T-helper 2 cell treated with Interferon-gamma antibody and Interleukin-4, amounts not matched to agents 5 μg/mL and 100 μg/mL, for 36 hours (primary cell): Measurements from ENCODE around the gene USP35.

Source experiments
- DNase-seq: peaks from one replicate; pipeline ENCODE4 v3.0.0; 2021; ENCODE audit warnings: low spot score
- H3K27ac Mint-ChIP-seq: one replicate; pipeline ENCODE4 v1.8.0; 2021; ENCODE audit warnings: mild to moderate bottlenecking, mixed read lengths
- H3K27me3 Mint-ChIP-seq: one replicate; pipeline ENCODE4 v1.8.0; 2021; ENCODE audit warnings: low read depth, mixed read lengths
- H3K36me3 Mint-ChIP-seq: one replicate; pipeline ENCODE4 v1.8.0; 2021; ENCODE audit warnings: low read depth, mixed read lengths
- H3K4me1 Mint-ChIP-seq: one replicate; pipeline ENCODE4 v1.8.0; 2021; ENCODE audit warnings: low read depth, mixed read lengths
- H3K4me3 Mint-ChIP-seq: one replicate; pipeline ENCODE4 v1.8.0; 2022; ENCODE audit warnings: mild to moderate bottlenecking, moderate library complexity, mixed read lengths
- H3K9me3 Mint-ChIP-seq: one replicate; pipeline ENCODE4 v1.8.0; 2021; ENCODE audit warnings: mixed read lengths

USP35 gene

DNA sequence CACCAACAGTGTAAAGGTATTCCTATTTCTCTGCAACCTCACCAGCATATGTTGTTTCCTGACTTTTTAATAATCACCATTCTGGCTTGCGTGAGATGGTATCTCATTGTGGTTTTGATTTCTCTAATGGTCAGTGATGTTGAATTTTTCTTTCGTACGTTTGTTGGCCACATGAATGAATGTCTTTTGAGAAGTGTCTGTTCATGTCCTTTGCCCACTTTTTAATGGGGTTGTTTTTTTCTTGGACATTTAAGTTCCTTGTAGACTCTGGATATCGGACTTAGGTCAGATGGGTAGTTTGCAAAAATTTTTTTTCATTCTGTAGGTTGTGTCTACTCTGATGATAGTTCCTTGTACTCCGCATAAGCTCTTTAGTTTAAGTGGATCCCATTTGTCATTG is 22.8 kb downstream of the USP35 start:
- DNase-seq, result no peak
- no peaks in the 10 kb centered on the region for H3K9me3 Mint-ChIP-seq
- H3K4me1 Mint-ChIP-seq, result peaks cover 7% of the 10 kb centered on the region
- H3K27me3 Mint-ChIP-seq, result no peaks in the 10 kb centered on the region
- H3K36me3 Mint-ChIP-seq, result peaks cover 58% of the 10 kb centered on the region
- no peak overlapping the region for H3K4me3 Mint-ChIP-seq
- H3K27ac Mint-ChIP-seq, result no peak overlapping the region

DNA sequence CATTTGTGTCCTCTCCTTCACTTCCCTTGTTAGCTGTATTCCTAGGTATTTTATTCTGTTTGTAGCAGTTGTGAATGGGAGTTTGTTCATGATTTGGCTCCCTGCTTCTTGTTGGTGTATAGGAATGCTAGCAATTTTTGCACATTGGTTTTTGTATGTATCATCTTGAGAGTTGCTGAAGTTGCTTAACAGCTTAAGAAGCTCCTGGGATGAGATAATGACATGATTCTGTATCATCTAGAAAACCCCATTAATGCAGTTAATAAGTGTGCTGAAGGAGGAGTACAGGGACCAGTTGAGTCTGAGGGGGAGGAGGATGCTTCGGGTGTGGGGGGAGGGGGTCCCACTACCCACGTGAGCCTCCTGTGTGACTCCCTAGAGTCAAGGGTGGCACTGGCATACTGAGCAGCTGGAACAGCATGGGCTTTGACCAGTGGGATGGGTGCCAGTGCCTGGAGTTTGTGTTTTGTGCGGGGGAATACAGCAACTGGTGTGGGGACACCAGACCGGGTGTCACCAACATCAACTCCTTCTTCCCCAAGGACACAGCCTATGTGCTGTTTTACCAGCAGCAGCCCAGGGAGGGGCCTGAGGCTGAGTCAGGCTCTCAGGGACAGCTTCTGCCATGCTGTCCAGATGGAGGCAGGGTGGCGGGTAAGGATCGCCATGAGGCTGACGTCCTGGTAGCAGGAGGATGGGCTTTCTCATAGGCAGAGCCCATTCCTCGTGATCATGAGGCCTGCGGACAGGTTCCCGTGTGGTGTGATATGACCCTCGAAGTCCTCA is 24.1 kb downstream of the USP35 start:
- Mint-ChIP-seq H3K27ac (peak overlapping the region; percentile 4), H3K4me1 (peaks cover 15% of the 10 kb centered on the region), H3K27me3 (no peaks in the 10 kb centered on the region), H3K9me3 (no peaks in the 10 kb centered on the region), H3K36me3 (peaks cover 68% of the 10 kb centered on the region), H3K4me3 (no peak overlapping the region)
- DNase-seq, result no peak

DNA sequence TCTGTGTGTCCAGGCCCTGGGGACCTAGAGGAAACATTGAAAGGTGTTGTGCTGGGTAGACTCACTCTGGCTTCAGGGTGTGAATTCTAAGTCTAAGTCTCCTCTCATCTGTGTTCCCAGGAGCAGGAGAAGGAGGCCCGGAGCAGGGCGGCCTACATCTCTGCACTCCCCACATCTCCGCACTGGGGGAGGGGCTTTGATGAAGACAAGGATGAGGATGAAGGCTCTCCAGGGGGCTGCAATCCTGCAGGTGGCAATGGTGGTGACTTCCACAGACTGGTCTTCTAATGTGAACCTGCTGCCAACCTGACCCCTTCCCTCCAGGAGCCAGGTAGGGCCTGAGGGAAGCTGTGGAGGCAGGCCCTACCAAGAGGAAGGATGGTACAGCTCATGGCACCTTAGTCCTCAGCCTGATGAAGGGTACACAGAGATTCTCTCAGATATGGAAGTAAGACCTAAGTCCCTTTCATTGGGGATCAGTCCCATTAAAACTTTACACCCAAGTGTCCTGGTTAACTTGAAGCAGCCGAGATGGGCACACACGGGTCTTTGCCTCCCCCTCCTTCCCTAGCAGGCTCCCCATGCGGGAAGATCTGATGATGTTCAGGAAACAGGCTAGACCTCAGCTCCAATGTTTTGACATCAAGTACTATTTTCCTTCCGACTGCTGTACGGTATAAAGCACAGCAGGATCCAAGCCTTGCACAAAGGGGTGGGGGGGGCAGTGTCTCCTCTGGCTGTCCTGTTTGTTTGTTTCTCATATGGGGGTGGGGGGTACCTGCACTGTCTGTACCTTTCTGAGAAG is 25.0 kb downstream of the USP35 start:
- Mint-ChIP-seq H3K36me3 (peaks cover 69% of the 10 kb centered on the region), H3K4me3 (no peak overlapping the region), H3K27me3 (no peaks in the 10 kb centered on the region), H3K27ac (peak overlapping the region; percentile 14), H3K9me3 (no peaks in the 10 kb centered on the region), H3K4me1 (peaks cover 15% of the 10 kb centered on the region)
- DNase-seq, result no peak

DNA sequence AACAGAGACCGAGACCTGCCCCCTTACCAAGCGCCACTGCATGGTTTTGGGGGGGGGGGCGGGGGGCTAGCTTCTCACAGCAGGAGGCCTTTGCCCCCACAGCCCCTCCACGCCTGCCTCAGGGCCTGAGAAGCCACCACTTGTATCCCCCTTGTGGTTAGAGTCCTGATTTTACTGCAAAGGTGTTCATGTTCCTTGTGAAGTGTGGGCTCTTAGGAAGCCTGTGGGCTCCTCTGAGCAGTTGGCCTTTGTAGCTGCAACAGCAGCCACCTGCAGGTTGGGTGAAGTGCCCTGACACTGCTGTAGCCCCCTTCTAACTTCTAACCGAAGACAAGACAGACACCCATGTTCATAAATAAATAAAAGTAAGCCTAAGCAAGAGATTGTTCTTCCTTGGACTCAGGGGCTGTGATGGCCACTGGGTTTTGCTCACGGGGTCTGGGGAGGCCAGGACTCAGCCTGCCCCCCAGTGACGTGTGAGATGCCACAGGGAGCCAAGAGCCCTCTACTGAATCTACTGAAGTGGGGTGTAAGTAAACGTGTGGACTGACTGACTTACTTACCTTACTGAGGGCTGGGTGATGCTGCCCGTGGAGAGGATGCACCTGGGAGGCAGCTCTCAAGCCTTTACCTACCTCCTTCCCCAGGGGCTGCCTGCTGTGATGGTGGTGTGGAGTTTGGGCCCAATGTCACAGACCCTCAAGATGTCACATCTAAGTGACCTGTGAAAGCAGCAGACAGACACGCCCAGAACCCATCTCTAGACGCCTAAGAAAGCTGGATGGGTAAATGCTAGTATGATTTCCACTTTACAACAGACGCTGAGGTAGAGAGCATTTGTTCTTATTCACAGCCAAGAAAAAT is 25.8 kb downstream of the USP35 start:
- H3K36me3 Mint-ChIP-seq, result peaks cover 72% of the 10 kb centered on the region
- H3K4me1 Mint-ChIP-seq, result peaks cover 15% of the 10 kb centered on the region
- H3K27me3 Mint-ChIP-seq, result no peaks in the 10 kb centered on the region
- DNase-seq, result no peak
- peak overlapping the region; percentile 49 for H3K27ac Mint-ChIP-seq
- H3K4me3 Mint-ChIP-seq, result no peak overlapping the region
- H3K9me3 Mint-ChIP-seq, result no peaks in the 10 kb centered on the region

DNA sequence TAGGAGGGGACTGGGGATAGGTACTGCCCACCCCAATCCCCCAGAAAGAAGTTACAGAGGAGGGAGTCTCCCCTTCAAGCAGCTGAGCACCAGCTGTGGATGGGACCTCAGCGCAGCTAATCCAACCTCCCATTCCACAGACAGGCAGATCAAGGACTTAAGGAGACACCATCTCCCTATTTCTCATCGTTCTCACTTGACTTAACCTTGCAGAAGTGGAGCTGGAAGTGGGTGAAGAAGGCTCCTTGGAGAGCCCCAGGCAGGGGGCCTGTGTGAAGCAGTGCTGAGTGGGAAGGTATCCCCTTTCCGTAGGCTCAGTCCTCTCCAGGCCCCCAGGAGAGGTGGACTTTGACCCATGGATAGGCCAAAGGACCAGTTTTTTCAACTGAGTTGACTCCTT is 27.3 kb downstream of the USP35 start:
- no peaks in the 10 kb centered on the region for H3K9me3 Mint-ChIP-seq
- peaks cover 75% of the 10 kb centered on the region for H3K36me3 Mint-ChIP-seq
- DNase-seq, result no peak
- no peak overlapping the region for H3K27ac Mint-ChIP-seq
- no peak overlapping the region for H3K4me3 Mint-ChIP-seq
- H3K4me1 Mint-ChIP-seq, result peaks cover 18% of the 10 kb centered on the region
- H3K27me3 Mint-ChIP-seq, result no peaks in the 10 kb centered on the region

DNA sequence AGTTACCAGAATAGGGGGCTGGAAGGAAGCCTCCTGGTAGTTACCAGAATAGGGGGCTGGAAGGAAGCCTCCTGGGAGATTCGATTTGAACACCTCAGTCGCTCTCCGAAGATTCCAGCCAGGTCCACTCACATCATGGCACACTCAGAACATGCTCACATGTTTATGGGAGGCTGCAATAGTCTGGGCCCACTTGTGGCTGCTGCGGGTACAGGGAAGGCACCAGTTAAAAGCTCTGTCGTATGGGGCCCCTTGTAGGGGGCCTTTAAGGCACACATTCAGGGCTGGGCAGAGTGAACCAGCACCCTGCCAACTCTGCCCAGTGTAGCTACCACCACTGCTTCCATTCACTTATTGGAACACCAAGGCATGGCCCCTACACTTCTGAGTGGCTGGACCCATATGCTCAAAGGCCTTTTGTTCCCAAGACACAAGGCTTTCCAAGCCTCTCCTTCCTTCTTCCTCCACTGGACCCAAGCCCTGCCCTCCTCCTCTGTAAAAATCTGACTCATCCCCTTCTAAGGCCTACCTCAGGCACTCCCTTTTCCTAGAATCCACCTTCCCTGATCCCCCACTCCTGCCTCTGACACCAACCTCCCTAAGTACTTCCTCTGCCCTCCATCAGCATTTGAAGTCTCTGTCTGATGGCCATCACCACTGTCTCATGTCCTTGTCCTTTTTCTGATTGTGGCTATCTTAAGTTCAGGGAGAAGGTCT is 28.0 kb downstream of the USP35 start:
- H3K4me1 Mint-ChIP-seq, result peaks cover 24% of the 10 kb centered on the region
- no peak for DNase-seq
- H3K36me3 Mint-ChIP-seq, result peaks cover 75% of the 10 kb centered on the region
- no peaks in the 10 kb centered on the region for H3K9me3 Mint-ChIP-seq
- H3K4me3 Mint-ChIP-seq, result no peak overlapping the region
- H3K27ac Mint-ChIP-seq, result peak overlapping the region; percentile 67
- no peaks in the 10 kb centered on the region for H3K27me3 Mint-ChIP-seq

DNA sequence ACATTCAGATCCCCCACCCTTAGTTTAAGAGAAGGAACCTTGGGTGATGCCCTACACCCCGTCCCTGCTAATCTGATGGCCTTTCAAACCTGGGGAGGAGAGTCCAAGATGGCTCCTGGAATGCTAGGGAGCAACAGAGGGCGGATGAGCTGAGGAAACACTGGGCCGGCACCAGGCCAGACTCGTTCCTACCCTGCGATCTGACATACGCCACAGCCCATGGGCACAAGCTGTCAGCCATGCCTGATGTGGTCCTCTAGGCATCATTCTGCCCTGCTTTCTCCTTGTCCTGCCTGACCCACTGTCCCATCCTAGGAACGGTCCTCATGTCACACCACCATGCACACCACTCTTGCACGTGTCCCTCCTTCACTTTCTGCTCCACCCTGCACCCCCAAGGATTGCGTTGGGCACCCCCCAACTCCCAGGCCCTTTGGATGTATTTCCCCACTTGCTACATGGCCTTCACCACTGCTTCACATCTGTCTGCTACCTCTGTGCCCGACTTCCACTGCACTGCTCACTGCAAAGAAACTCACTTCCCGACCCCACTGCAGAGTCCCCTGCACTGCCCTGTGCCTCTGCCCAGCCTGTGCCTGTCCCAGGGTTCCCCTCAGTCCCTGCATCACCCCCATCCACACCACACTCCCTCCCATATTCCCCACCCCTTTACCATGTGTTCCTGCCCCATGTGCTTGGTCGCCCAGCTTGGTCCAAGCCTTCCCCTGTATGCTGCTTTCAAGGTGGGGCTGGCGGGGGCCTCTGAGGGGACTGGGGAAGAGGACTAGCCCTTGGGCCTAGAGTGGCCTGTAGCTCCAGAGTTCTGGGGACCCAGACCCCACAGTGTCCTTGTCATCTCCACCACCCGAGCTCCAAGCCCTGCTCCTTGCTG is 29.2 kb downstream of the USP35 start:
- no peak for DNase-seq
- Mint-ChIP-seq H3K27ac (peak overlapping the region; percentile 67), H3K9me3 (no peaks in the 10 kb centered on the region), H3K4me1 (peaks cover 20% of the 10 kb centered on the region), H3K27me3 (no peaks in the 10 kb centered on the region), H3K4me3 (no peak overlapping the region), H3K36me3 (peaks cover 69% of the 10 kb centered on the region)

DNA sequence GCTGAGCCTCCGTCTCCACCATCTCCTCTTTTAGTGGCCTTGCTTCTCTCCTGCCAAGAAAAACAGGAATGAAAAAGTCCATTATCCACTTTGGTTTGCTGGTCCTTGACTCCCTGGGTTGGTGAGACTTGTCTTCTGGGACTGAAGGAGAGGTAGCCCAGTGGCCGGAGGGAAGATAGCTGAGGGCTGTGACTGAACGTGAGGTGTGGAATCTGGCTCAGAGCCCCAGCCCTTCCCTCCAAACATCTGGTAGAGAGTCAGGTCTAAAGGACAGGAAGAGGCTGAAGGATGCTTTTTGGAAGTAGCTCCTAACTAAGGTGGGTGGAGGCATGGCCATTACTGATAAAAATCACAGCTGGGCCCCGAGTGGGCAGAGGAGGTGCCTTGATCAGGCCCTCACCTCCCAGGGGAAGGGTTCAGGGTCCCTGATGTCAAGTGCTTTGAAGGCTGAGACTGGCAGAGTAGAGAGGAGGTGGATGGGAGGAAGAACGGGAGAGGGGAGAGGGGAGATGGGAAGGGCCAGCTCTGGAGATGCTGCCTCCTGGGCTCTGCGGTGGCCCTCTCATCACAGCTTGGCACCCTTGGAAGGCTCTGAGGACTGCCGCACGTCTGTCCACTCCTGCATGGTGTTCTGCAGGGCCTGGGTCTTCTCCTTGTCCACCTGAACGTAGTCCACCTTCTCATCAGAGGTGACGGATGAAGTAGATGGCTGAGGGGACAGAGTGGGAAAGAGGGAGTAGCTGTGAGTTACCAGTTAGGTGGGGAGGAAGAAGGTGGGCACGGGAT is 30.2 kb downstream of the USP35 start:
- peak overlapping the region; percentile 64 for H3K27ac Mint-ChIP-seq
- H3K9me3 Mint-ChIP-seq, result no peaks in the 10 kb centered on the region
- DNase-seq, result no peak
- peaks cover 79% of the 10 kb centered on the region for H3K36me3 Mint-ChIP-seq
- peaks cover 24% of the 10 kb centered on the region for H3K4me1 Mint-ChIP-seq
- no peaks in the 10 kb centered on the region for H3K27me3 Mint-ChIP-seq
- H3K4me3 Mint-ChIP-seq, result no peak overlapping the region

DNA sequence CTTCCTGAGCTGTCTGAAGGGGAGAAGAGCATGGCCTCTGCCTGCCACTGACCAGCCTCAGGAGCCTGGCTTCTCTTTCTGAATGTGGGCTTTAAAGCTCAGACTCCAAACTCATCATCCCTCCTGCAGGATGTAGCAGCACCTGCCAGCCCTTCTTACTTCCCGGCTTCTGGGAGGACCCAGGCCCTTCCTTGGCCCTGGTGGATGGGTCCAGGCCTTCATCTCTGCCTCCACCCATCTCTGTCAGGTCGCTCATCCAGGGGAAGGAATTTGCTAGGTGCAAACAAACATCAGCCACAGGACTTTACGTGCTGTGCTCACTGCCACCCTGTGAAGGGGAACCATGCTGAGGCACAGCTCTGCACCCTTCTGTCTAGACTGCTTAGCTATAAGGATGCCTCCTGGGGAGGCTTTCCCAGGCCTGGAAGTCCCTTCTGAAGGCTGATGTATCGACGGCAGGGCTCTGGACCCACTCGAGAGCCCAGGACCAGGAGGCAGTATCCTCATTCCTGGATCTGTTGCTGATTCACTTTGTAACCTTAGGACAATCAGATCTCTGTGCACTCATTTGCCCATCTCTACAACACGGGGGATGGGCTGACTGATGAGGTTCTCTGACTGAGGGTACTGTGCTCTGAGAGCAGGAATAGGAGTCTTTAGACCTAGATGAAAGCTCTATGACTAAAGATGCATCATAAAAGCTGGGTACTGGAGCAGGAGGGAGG is 30.9 kb downstream of the USP35 start:
- H3K36me3 Mint-ChIP-seq, result peaks cover 80% of the 10 kb centered on the region
- no peaks in the 10 kb centered on the region for H3K27me3 Mint-ChIP-seq
- peaks cover 27% of the 10 kb centered on the region for H3K4me1 Mint-ChIP-seq
- H3K27ac Mint-ChIP-seq, result peak overlapping the region; percentile 49
- DNase-seq, result no peak
- H3K9me3 Mint-ChIP-seq, result no peaks in the 10 kb centered on the region
- H3K4me3 Mint-ChIP-seq, result no peak overlapping the region

DNA sequence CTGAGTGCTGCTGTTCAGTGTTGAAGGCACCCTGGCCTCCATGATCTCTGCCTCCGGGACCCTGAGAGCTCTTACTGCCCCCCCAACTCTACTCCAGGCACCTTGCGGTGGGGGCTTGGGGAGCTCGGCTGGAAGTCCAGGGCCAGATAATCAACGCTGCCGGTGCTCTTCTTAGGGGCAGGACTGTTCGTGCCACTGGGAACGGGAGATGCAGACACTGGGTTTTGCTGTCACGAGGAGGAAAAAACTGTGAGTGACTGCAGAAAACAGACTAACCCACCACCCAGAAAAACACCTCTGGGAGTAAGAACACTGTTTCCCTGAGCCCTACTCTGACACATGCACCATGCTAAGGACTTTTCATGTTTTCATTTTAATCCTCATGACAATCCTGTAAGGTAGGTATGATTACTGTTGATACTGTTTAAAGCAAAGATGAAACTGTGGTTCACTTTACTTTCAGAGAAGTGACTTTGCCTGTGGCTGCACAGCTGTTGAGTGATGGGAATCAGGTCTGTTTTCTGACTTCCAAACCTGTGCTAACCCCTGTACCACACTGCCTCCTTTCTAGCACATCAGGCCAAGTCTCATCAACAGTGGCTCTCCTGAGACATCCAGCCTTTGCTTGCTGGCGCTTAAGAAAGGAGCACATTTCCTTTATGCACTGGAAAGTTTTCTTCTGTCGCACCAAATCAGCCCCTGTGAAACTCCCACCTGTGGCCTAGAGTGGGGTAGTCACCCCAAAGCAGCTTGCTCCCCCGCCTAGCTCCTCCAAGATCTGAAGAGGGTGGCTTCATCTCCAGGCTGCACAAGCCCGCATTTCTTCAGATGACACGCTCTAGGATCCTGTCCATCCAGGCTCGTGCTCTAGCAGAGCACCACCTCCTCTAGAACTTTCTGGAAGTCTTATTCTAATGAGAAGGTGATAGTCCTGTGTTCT is 31.8 kb downstream of the USP35 start:
- H3K27me3 Mint-ChIP-seq, result no peaks in the 10 kb centered on the region
- H3K9me3 Mint-ChIP-seq, result no peaks in the 10 kb centered on the region
- H3K4me1 Mint-ChIP-seq, result peaks cover 35% of the 10 kb centered on the region
- H3K36me3 Mint-ChIP-seq, result peaks cover 82% of the 10 kb centered on the region
- H3K4me3 Mint-ChIP-seq, result no peak overlapping the region
- no peak for DNase-seq
- peak overlapping the region; percentile 26 for H3K27ac Mint-ChIP-seq
